Activated naive CD8-positive, alpha-beta T cell (primary cell): ENCODE measurements around the gene TAAR8.
"Not testable (repeated sequence)": the region's sequence is repeated elsewhere in the genome, so short reads cannot be mapped to it uniquely, and the experiment has no call there.

Source experiments
- H3K27ac Mint-ChIP-seq: one replicate; pipeline ENCODE4 v1.8.0; 2021; ENCODE audit warnings: mixed read lengths
- H3K27me3 Mint-ChIP-seq: one replicate; pipeline ENCODE4 v1.8.0; 2021; ENCODE audit warnings: mixed read lengths
- H3K36me3 Mint-ChIP-seq: one replicate; pipeline ENCODE4 v1.8.0; 2021; ENCODE audit warnings: mixed read lengths
- H3K4me1 Mint-ChIP-seq: one replicate; pipeline ENCODE4 v1.8.0; 2021; ENCODE audit warnings: low read depth, mixed read lengths
- H3K4me3 Mint-ChIP-seq: one replicate; pipeline ENCODE4 v1.8.0; 2021; ENCODE audit warnings: mild to moderate bottlenecking, mixed read lengths
- H3K9me3 Mint-ChIP-seq: one replicate; pipeline ENCODE4 v1.8.0; 2021; ENCODE audit warnings: low read depth, mixed read lengths

Gene TAAR8

GRCh38 chr6:132526461-132526860 lies 26.0 kb upstream of the TAAR8 start:
- Mint-ChIP-seq H3K4me1 (peaks cover 2% of the 10 kb centered on the region), H3K4me3 (no peak overlapping the region), H3K9me3 (no peaks in the 10 kb centered on the region), H3K27ac (no peak overlapping the region), H3K27me3 (peaks cover 12% of the 10 kb centered on the region), H3K36me3 (no peaks in the 10 kb centered on the region)

DNA sequence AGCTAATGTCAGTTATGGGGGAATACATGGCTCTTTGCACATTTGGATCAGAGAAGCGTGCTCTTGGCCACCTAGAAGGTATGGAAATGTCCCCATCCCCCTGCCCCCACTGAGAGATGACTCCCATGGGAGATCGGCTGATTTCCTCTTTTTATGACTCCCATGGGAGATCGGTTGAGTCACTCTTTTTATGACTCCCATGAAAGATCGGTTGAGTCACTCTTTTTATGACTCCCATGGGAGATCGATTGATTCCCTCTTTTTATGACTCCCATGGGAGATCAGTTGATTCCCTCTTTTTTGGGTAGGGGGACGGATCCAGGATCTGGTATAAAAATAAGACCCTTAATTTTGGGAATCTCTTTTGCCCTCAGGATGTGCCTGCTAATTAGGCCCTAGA lies 24.7 kb upstream of the TAAR8 start:
- Mint-ChIP-seq H3K27ac (no peak overlapping the region), H3K27me3 (peaks cover 12% of the 10 kb centered on the region), H3K4me1 (peaks cover 2% of the 10 kb centered on the region), H3K9me3 (no peaks in the 10 kb centered on the region), H3K36me3 (no peaks in the 10 kb centered on the region), H3K4me3 (no peak overlapping the region)

- peaks cover 2% of the 10 kb centered on the region for H3K4me1 Mint-ChIP-seq
- no peak overlapping the region for H3K4me3 Mint-ChIP-seq
These were observed 22.0 kb upstream of the TAAR8 start for GRCh38 chr6:132530293-132530974.

DNA sequence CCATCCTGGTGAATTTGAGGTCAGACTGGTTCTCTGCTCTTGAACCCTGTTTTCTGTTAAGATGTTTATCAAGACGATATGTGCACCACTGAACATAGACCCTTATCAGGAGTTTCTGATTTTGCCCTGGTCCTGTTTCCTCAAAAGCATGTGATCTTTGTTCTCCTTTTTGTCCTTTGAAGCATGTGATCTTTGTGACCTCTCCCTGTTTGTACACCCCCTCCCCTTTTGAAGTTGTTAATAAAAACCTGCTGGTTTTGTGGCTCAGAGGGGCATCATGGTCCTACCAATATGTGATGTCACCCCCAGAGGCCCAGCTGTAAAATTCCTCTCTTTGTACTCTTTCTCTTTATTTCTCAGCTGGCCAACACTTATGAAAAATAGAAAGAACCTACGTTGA lies 17.9 kb upstream of the TAAR8 start:
- not testable (repeated sequence) for H3K36me3 Mint-ChIP-seq
- H3K27me3 Mint-ChIP-seq, result peaks cover 11% of the 10 kb centered on the region

More at GRCh38 chr6:132530293-132530974, 22.0 kb upstream of the TAAR8 start:
- Mint-ChIP-seq H3K27me3 (peaks cover 5% of the 10 kb centered on the region), H3K36me3 (no peaks in the 10 kb centered on the region), H3K9me3 (no peaks in the 10 kb centered on the region), H3K27ac (no peak overlapping the region)

DNA sequence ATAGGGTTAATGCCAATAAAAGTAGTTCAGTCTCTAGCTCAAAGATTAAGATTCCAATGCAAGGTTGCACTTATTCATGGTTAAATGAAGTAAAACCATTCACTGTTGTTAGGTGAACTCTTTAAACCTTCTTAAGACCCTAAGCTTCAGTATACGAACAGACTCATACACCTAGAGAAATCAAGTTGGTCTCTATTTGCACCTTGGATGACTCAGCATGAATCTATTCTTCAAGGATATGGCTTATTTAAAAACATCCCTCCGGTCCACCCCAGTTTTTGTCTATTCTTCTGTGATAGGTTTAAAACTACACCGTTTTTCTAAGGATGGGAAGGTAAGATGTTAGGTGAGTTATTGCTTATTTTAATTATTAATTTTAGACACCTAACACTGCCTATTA lies 15.3 kb upstream of the TAAR8 start:
- Mint-ChIP-seq H3K9me3 (no peaks in the 10 kb centered on the region), H3K27ac (no peak overlapping the region), H3K27me3 (peaks cover 14% of the 10 kb centered on the region), H3K36me3 (no peaks in the 10 kb centered on the region), H3K4me3 (no peak overlapping the region), H3K4me1 (no peaks in the 10 kb centered on the region)

More for the DNA sequence above, 17.9 kb upstream of the TAAR8 start:
- H3K4me3 Mint-ChIP-seq, H3K4me1 Mint-ChIP-seq, H3K27ac Mint-ChIP-seq, H3K9me3 Mint-ChIP-seq: not testable (repeated sequence)

GRCh38 chr6:132537977-132538376 lies 14.5 kb upstream of the TAAR8 start, which contains the start of gene TAAR9:
Gene TAAR9 (plus strand): TSS chr6:132538277. CDS start chr6:132538290, 13 bp downstream.
- H3K36me3 Mint-ChIP-seq, result no peaks in the 10 kb centered on the region
- H3K4me3 Mint-ChIP-seq, result no peak within 1 kb of the TSS
- H3K4me1 Mint-ChIP-seq, result no peaks in the 10 kb centered on the region
- H3K27me3 Mint-ChIP-seq, result peaks cover 14% of the 10 kb centered on the region
- H3K27ac Mint-ChIP-seq, result no peak within 1 kb of the TSS
- no peaks in the 10 kb centered on the region for H3K9me3 Mint-ChIP-seq

- Mint-ChIP-seq H3K9me3 (no peaks in the 10 kb centered on the region), H3K27me3 (peaks cover 5% of the 10 kb centered on the region), H3K4me3 (no peak overlapping the region), H3K36me3 (no peaks in the 10 kb centered on the region), H3K4me1 (no peaks in the 10 kb centered on the region), H3K27ac (no peak overlapping the region)
These were observed 7.6 kb upstream of the TAAR8 start for GRCh38 chr6:132544826-132545225.

DNA sequence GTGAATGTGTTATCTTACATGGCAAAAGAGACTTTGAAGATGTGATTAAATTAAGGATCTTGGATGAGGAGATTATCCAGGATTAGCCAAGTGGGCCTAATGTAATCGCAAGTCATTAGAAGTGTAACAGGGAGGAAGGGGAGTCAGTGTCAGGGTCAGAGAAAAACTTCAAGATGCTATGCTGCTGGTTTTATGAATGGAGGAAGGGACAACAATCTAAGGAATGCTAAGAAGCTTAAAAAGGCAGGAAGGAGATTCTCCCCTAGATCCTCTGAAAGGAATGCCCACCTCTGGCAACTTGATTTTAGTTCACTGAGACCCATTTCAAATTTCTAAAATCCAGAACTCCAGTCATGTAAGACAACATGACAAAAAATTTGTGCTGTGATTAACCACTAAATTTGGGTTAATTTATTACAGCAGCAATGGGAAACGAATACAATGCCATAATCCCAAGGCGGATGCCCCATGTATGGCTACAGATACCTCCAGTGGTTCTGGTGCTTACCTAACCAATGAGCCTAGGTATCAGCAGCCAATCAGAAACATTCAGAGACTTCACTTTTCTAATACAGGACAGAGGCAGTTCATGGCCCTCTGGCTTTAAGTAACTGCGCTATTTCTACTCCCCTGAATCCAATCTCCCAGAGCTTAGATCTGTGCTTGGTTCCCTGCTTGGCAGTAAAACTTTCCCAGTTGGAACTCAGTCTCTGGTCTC lies 3.6 kb upstream of the TAAR8 start:
- Mint-ChIP-seq H3K36me3 (no peaks in the 10 kb centered on the region), H3K4me3 (no peak overlapping the region)

GRCh38 chr6:132551214-132551613 lies 1.3 kb upstream of the TAAR8 start:
- no peak overlapping the region for H3K4me3 Mint-ChIP-seq

More for the DNA sequence above, 3.6 kb upstream of the TAAR8 start:
- Mint-ChIP-seq H3K9me3 (no peaks in the 10 kb centered on the region), H3K27ac (no peak overlapping the region), H3K4me1 (no peaks in the 10 kb centered on the region), H3K27me3 (peaks cover 2% of the 10 kb centered on the region)

GRCh38 chr6:132560087-132560486 lies 7.6 kb downstream of the TAAR8 start:
- not testable (repeated sequence) for H3K36me3 Mint-ChIP-seq, H3K4me1 Mint-ChIP-seq, H3K4me3 Mint-ChIP-seq, H3K27ac Mint-ChIP-seq, H3K27me3 Mint-ChIP-seq, H3K9me3 Mint-ChIP-seq

More at GRCh38 chr6:132551214-132551613, 1.3 kb upstream of the TAAR8 start:
- H3K27me3 Mint-ChIP-seq, result peaks cover 7% of the 10 kb centered on the region
- H3K9me3 Mint-ChIP-seq, result no peaks in the 10 kb centered on the region
- H3K27ac Mint-ChIP-seq, result no peak overlapping the region
- no peaks in the 10 kb centered on the region for H3K4me1 Mint-ChIP-seq
- H3K36me3 Mint-ChIP-seq, result no peaks in the 10 kb centered on the region

- H3K27ac Mint-ChIP-seq, result no peak overlapping the region
These were observed 13.9 kb downstream of the TAAR8 start for GRCh38 chr6:132566404-132566803.

GRCh38 chr6:132567566-132567965 lies 15.1 kb downstream of the TAAR8 start:
- peaks cover 18% of the 10 kb centered on the region for H3K27me3 Mint-ChIP-seq
- H3K27ac Mint-ChIP-seq, result no peak overlapping the region
- H3K9me3 Mint-ChIP-seq, result no peaks in the 10 kb centered on the region
- no peak overlapping the region for H3K4me3 Mint-ChIP-seq
- no peaks in the 10 kb centered on the region for H3K4me1 Mint-ChIP-seq
- H3K36me3 Mint-ChIP-seq, result no peaks in the 10 kb centered on the region

More at GRCh38 chr6:132566404-132566803, 13.9 kb downstream of the TAAR8 start:
- Mint-ChIP-seq H3K4me3 (no peak overlapping the region), H3K4me1 (no peaks in the 10 kb centered on the region), H3K9me3 (no peaks in the 10 kb centered on the region), H3K36me3 (no peaks in the 10 kb centered on the region), H3K27me3 (peaks cover 16% of the 10 kb centered on the region)

DNA sequence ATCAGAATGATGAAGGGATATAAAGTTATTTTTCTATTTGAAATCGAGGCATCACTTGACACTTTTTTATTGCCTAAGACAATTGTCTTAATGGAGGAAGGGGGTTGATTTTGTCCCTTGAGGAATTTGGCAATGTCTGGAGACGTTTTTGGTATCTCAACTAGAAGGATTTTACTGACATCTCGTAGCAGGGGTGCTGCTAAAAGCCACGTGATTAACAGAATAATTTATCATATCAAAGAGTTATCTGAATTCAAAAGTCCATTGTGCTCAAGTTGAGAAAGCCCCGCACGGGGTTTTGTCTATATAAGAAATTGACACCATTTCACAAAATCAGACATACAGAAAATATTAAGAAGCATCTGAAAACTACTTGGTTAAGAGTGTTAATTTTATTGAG lies 16.1 kb downstream of the TAAR8 start:
- Mint-ChIP-seq H3K4me1 (no peaks in the 10 kb centered on the region), H3K27me3 (peaks cover 20% of the 10 kb centered on the region), H3K9me3 (no peaks in the 10 kb centered on the region), H3K4me3 (no peak overlapping the region), H3K36me3 (no peaks in the 10 kb centered on the region), H3K27ac (no peak overlapping the region)

- Mint-ChIP-seq H3K27me3 (peaks cover 22% of the 10 kb centered on the region), H3K4me1 (no peaks in the 10 kb centered on the region), H3K9me3 (no peaks in the 10 kb centered on the region), H3K27ac (no peak overlapping the region), H3K4me3 (no peak overlapping the region), H3K36me3 (no peaks in the 10 kb centered on the region)
These were observed 16.7 kb downstream of the TAAR8 start for GRCh38 chr6:132569170-132569569.

GRCh38 chr6:132570221-132570777 lies 17.8 kb downstream of the TAAR8 start, which contains the start of gene TAAR6:
Gene TAAR6 (plus strand): TSS chr6:132570322. CDS start chr6:132570322, 0 bp downstream.
- no peak within 1 kb of the TSS for H3K27ac Mint-ChIP-seq

More at GRCh38 chr6:132570221-132570777, 17.8 kb downstream of the TAAR8 start, which contains the start of gene TAAR6:
- Mint-ChIP-seq H3K4me1 (no peaks in the 10 kb centered on the region), H3K36me3 (no peaks in the 10 kb centered on the region), H3K9me3 (no peaks in the 10 kb centered on the region), H3K4me3 (no peak within 1 kb of the TSS), H3K27me3 (peaks cover 23% of the 10 kb centered on the region)
